NCI-H2196 (cell line): Measurements from ENCODE around the gene LHFPL3.
A peak's percentile ranks its signal among the peaks of the same experiment; 100 is the strongest.

Source experiments
- DNase-seq: peaks from one replicate; lab custom pipeline; 2025; ENCODE audit not compliant: unreplicated experiment; lab: John Stamatoyannopoulos, UW

LHFPL3 gene

GRCh38 chr7:104367926-104368325, 39.5 kb downstream of the LHFPL3 start:
- DNase-seq, result no peak

GRCh38 chr7:104371216-104371979, 43.0 kb downstream of the LHFPL3 start:
- DNase-seq, result no peak

GRCh38 chr7:104371980-104372357, 43.6 kb downstream of the LHFPL3 start:
- no peak for DNase-seq

GRCh38 chr7:104382616-104383015, 54.2 kb downstream of the LHFPL3 start:
- no peak for DNase-seq

- no peak for DNase-seq
Measured at GRCh38 chr7:104386943-104387342, 58.5 kb downstream of the LHFPL3 start.

- DNase-seq, result no peak
Measured at GRCh38 chr7:104388222-104388621, 59.8 kb downstream of the LHFPL3 start.

- DNase-seq, result no peak
Measured at GRCh38 chr7:104395162-104395561, 66.8 kb downstream of the LHFPL3 start.

- no peak for DNase-seq
Measured at GRCh38 chr7:104397442-104397841, 69.0 kb downstream of the LHFPL3 start.

GRCh38 chr7:104408371-104408770, 80.0 kb downstream of the LHFPL3 start:
- DNase-seq, result no peak

- DNase-seq, result no peak
Measured at GRCh38 chr7:104410742-104411141, 82.3 kb downstream of the LHFPL3 start.

- DNase-seq, result peak; percentile 12
Measured at GRCh38 chr7:104412911-104413310, 84.5 kb downstream of the LHFPL3 start.

GRCh38 chr7:104414216-104414615, 85.8 kb downstream of the LHFPL3 start:
- DNase-seq, result no peak

GRCh38 chr7:104415700-104416099, 87.3 kb downstream of the LHFPL3 start:
- no peak for DNase-seq

GRCh38 chr7:104416866-104417393, 88.5 kb downstream of the LHFPL3 start:
- DNase-seq, result no peak

GRCh38 chr7:104431930-104432329, 103.5 kb downstream of the LHFPL3 start:
- DNase-seq, result no peak

- no peak for DNase-seq
Measured at GRCh38 chr7:104434129-104434528, 105.7 kb downstream of the LHFPL3 start.

- no peak for DNase-seq
Measured at GRCh38 chr7:104442481-104442880, 114.1 kb downstream of the LHFPL3 start.

- no peak for DNase-seq
Measured at GRCh38 chr7:104444017-104444416, 115.6 kb downstream of the LHFPL3 start.

- no peak for DNase-seq
Measured at GRCh38 chr7:104445393-104445792, 117.0 kb downstream of the LHFPL3 start.

- DNase-seq, result no peak
Measured at GRCh38 chr7:104450861-104451260, 122.5 kb downstream of the LHFPL3 start.

- no peak for DNase-seq
Measured at GRCh38 chr7:104453190-104453589, 124.8 kb downstream of the LHFPL3 start.

GRCh38 chr7:104458875-104459274, 130.5 kb downstream of the LHFPL3 start:
- no peak for DNase-seq
